ENCODE data around the gene PPM1N.

DNA sequence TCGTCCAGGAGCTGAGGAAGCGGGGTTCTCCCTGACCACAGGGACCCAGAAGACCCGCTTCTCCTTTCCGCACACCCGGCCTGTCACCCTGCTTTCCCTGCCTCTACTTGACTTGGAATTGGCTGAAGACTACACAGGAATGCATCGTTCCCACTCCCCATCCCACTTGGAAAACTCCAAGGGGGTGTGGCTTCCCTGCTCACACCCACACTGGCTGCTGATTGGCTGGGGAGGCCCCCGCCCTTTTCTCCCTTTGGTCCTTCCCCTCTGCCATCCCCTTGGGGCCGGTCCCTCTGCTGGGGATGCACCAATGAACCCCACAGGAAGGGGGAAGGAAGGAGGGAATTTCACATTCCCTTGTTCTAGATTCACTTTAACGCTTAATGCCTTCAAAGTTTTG is 27.9 kb downstream of the PPM1N start:
- TF ChIP-seq, protein P1, sequence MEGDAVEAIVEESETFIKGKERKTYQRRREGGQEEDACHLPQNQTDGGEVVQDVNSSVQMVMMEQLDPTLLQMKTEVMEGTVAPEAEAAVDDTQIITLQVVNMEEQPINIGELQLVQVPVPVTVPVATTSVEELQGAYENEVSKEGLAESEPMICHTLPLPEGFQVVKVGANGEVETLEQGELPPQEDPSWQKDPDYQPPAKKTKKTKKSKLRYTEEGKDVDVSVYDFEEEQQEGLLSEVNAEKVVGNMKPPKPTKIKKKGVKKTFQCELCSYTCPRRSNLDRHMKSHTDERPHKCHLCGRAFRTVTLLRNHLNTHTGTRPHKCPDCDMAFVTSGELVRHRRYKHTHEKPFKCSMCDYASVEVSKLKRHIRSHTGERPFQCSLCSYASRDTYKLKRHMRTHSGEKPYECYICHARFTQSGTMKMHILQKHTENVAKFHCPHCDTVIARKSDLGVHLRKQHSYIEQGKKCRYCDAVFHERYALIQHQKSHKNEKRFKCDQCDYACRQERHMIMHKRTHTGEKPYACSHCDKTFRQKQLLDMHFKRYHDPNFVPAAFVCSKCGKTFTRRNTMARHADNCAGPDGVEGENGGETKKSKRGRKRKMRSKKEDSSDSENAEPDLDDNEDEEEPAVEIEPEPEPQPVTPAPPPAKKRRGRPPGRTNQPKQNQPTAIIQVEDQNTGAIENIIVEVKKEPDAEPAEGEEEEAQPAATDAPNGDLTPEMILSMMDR (IDR thresholded peaks at IDR 0.05) = no peak
- TF ChIP-seq POLR2A (IDR thresholded peaks at IDR 0.05) = no peak
- TF ChIP-seq EP300 (IDR thresholded peaks at IDR 0.05) = no peak

Measured in ovary (tissue), 3 donors.